Measurements from ENCODE around the gene BMI1.
"Not testable (repeated sequence)": the region's sequence is repeated elsewhere in the genome, so short reads cannot be mapped to it uniquely, and the experiment has no call there.

Gene BMI1

DNA sequence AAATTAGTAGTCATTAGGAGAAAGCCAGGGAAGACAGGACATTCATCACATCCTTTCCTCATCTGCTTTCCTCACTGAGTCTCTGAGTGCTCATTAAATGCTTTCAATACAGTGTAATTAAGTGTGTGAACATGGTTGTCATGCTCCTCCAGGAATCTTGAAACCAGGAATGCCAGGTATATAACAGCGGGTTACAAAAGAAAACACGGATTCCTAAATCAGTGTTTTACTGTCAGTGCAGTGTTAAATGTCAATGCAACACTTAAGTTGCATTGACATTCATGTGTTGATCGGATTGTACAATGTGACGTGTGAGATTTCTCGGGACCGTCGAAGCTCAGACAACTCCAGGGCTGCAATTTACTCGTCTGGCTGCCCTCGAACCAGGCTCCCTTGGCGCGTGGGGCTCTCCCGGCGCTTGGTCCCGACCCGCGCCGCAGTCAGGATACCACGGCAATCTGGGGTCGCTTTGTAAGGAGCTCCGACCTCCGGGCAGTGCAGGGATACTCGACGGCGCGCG lies 23.9 kb downstream of the BMI1 start:
- H3K27me3 ChIP-seq (ENCODE audit: control insufficient read depth in 2 of 2, insufficient read depth in 2 of 2, low read length in 2 of 2) = peaks cover 48 to 52% of the 10 kb centered on the region in 2 donors
- H3K9ac ChIP-seq (ENCODE audit: low read depth in 1 of 2, low read length in 2 of 2) = no peak overlapping the region

DNA sequence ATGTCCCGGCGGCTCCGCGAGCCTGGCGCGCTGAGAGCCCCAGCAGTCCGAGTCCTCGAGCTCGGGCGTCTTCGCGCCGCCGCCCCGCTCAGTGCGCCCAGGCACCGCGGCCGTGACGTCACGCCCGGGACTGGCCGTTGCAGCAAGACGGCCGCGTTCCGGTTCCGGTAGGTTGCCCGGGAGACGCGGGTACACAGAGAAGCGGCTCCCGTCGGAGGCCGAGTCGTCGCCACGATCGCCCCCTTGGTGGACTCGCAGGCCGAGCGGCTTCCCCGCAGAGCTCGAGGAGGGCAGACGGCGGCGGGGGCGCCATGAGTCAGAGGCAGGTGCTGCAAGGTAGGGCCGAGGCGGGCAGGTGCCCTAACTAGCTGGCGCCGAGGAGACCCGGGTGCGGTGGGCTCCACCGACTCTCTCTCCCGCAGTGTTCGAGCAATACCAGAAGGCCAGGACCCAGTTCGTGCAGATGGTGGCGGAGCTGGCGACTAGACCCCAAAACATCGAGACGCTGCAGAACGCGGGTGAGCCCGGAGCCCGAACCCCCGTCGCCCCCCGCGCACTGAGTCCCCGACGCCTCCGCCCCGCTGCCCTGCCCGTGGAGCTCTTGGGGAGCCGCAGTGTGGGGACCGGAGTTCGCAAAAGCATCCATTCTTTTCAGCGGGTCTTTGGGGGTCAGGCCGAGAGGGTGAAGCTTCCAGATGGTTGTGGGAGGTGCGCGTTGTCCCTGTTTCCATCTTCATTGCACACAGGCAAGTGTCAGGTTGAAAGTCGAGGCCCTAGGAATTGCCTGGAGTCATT lies 24.6 kb downstream of the BMI1 start, which contains the start of gene SPAG6:
Gene SPAG6 (plus strand): TSS at position 196 of the 795 bp plus-strand sequence. CDS start 116 bp downstream, at position 312.
- H3K4me1 ChIP-seq (ENCODE audit: control insufficient read depth in 2 of 2, insufficient read depth in 2 of 2, low read length in 2 of 2) = peaks cover 5 to 7% of the 10 kb centered on the region in 2 donors
- H3K36me3 ChIP-seq (ENCODE audit: control insufficient read depth in 2 of 2, insufficient read depth in 2 of 2, low read length in 2 of 2) = no peaks in the 10 kb centered on the region
- no peaks in the 10 kb centered on the region for H3K9me3 ChIP-seq (ENCODE audit: control insufficient read depth in 2 of 2, low read length in 2 of 2)
- peaks cover 48 to 52% of the 10 kb centered on the region in 2 donors for H3K27me3 ChIP-seq (ENCODE audit: control insufficient read depth in 2 of 2, insufficient read depth in 2 of 2, low read length in 2 of 2)
- no peak within 1 kb of the TSS for H3K27ac ChIP-seq (ENCODE audit: low read depth in 2 of 2, low read length in 2 of 2)
- H3K4me3 ChIP-seq (ENCODE audit: low read length in 2 of 2) = no peak within 1 kb of the TSS
- no peak within 1 kb of the TSS for H3K9ac ChIP-seq (ENCODE audit: low read depth in 1 of 2, low read length in 2 of 2)

More for the DNA sequence above, 23.9 kb downstream of the BMI1 start:
- Histone ChIP-seq H3K27ac (ENCODE audit: low read depth in 2 of 2, low read length in 2 of 2) (no peak overlapping the region), H3K9me3 (ENCODE audit: control insufficient read depth in 2 of 2, low read length in 2 of 2) (no peaks in the 10 kb centered on the region), H3K36me3 (ENCODE audit: control insufficient read depth in 2 of 2, insufficient read depth in 2 of 2, low read length in 2 of 2) (no peaks in the 10 kb centered on the region), H3K4me3 (ENCODE audit: low read length in 2 of 2) (no peak overlapping the region), H3K4me1 (ENCODE audit: control insufficient read depth in 2 of 2, insufficient read depth in 2 of 2, low read length in 2 of 2) (peaks cover 7 to 9% of the 10 kb centered on the region in 2 donors)

DNA sequence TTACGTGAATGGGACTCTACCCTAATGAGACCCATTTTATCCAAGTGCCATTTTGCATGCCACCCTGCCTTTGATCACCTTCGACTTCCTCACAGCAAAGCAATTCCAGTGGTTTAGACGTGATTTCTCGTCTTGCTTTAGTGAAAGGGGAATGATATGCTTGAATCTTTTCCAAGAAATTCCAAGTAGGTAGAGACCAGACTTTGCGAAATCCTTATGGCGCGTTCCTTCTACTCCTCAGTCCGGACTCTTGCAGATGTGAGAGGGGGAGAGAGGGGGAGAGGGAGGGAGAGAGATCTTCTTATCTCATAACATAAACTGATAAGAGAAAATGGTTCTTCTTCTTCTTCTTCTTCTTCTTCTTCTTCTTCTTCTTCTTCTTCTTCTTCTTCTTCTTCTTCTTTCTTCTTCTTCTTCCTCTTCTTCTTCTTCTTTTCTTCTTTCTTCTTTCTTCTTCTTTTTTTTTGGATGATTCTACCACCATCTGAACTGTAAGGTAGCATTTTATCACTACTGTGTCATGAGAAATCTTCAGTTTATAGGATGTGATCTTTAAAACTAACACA lies 25.3 kb downstream of the BMI1 start:
- peaks cover 48 to 52% of the 10 kb centered on the region in 2 donors for H3K27me3 ChIP-seq (ENCODE audit: control insufficient read depth in 2 of 2, insufficient read depth in 2 of 2, low read length in 2 of 2)
- H3K4me1 ChIP-seq (ENCODE audit: control insufficient read depth in 2 of 2, insufficient read depth in 2 of 2, low read length in 2 of 2) = peaks cover 2 to 4% of the 10 kb centered on the region in 2 donors
- no peak overlapping the region for H3K4me3 ChIP-seq (ENCODE audit: low read length in 2 of 2)

DNA sequence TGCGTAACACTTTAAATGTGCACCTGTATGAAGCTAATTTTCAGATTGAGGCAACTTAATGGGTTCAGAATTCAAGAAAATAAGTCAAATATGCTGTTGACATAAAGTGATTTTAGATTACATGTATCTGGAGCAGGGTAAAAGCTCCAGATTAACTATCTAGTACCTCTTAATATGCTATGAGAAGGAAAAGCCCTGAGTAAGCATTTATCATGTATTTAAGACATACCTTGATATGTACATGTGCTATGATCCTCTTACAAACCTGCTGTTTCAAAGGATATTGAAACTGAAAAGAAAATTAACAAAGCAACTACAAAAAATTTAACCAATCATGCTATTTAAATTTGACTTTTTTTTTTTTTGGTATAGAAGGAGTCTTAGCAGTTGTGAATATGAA lies 28.9 kb downstream of the BMI1 start:
- Histone ChIP-seq H3K4me3 (ENCODE audit: low read length in 2 of 2) (no peak overlapping the region), H3K27me3 (ENCODE audit: control insufficient read depth in 2 of 2, insufficient read depth in 2 of 2, low read length in 2 of 2) (peaks cover 16 to 19% of the 10 kb centered on the region in 2 donors), H3K36me3 (ENCODE audit: control insufficient read depth in 2 of 2, insufficient read depth in 2 of 2, low read length in 2 of 2) (no peaks in the 10 kb centered on the region), H3K27ac (ENCODE audit: low read depth in 2 of 2, low read length in 2 of 2) (no peak overlapping the region), H3K4me1 (ENCODE audit: control insufficient read depth in 2 of 2, insufficient read depth in 2 of 2, low read length in 2 of 2) (no peaks in the 10 kb centered on the region), H3K9ac (ENCODE audit: low read depth in 1 of 2, low read length in 2 of 2) (no peak overlapping the region), H3K9me3 (ENCODE audit: control insufficient read depth in 2 of 2, low read length in 2 of 2) (no peaks in the 10 kb centered on the region)

More for the DNA sequence above, 25.3 kb downstream of the BMI1 start:
- no peak overlapping the region for H3K27ac ChIP-seq (ENCODE audit: low read depth in 2 of 2, low read length in 2 of 2)
- H3K36me3 ChIP-seq (ENCODE audit: control insufficient read depth in 2 of 2, insufficient read depth in 2 of 2, low read length in 2 of 2) = no peaks in the 10 kb centered on the region
- H3K9ac ChIP-seq (ENCODE audit: low read depth in 1 of 2, low read length in 2 of 2) = no peak overlapping the region
- no peaks in the 10 kb centered on the region for H3K9me3 ChIP-seq (ENCODE audit: control insufficient read depth in 2 of 2, low read length in 2 of 2)

DNA sequence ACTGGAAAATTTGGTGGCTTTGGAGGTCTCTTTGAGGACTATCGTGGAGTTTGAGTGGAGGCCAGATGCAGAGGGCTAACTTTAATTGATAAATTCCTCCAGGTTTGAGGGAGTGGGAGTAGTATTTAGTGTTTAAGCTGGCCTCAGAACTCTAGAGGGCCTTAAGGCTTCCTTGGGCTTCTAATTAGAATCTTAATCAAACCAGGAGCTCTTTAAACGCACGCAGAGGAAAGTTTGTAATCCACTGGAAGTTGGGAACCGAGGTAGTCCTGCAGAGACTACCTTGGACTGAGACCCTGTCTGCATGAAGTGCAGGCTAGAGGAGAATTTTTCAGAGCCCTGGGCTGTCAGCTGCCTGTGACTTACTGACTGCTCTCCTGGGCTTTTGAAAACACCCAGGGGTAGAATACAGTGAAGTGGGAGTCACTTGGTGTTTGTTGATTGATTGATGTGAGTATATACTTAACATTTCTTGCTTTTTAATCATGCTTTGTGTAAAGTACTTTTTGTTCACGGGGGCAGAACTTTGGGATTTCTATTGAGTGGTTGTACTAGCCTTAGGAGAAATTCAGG lies 30.3 kb downstream of the BMI1 start:
- Histone ChIP-seq H3K9me3 (ENCODE audit: control insufficient read depth in 2 of 2, low read length in 2 of 2) (no peaks in the 10 kb centered on the region), H3K36me3 (ENCODE audit: control insufficient read depth in 2 of 2, insufficient read depth in 2 of 2, low read length in 2 of 2) (no peaks in the 10 kb centered on the region), H3K27ac (ENCODE audit: low read depth in 2 of 2, low read length in 2 of 2) (no peak overlapping the region), H3K27me3 (ENCODE audit: control insufficient read depth in 2 of 2, insufficient read depth in 2 of 2, low read length in 2 of 2) (peaks cover 1 to 6% of the 10 kb centered on the region in 2 donors), H3K4me3 (ENCODE audit: low read length in 2 of 2) (no peak overlapping the region), H3K9ac (ENCODE audit: low read depth in 1 of 2, low read length in 2 of 2) (no peak overlapping the region), H3K4me1 (ENCODE audit: control insufficient read depth in 2 of 2, insufficient read depth in 2 of 2, low read length in 2 of 2) (no peaks in the 10 kb centered on the region)

DNA sequence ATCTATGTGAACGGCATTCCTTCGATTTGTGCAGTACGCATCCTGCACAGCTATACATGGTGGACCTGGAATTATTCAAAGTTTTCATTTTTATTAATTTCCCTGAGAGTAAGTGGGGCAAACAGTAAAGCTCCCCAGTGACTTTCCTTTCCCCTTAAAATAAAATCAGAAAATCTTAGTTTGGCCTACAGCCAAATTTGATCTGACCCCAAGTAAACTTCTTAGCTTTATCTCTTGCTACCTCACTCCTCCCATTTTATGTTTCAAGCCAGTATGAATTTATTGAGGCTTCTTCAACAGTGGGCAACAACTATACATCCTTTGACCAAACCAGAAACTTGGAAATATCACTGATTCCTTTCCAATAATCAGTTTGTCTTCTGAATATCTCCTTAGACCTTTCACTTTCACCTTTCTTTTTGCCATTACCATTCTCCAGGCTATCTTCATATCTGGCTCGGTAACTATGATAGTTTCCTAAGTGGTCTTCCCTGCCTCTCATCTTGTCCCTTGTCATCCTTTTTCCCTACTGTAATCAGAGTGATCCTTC lies 35.5 kb downstream of the BMI1 start:
- Histone ChIP-seq H3K9ac (ENCODE audit: low read depth in 1 of 2, low read length in 2 of 2) (no peak overlapping the region), H3K4me3 (ENCODE audit: low read length in 2 of 2) (no peak overlapping the region), H3K27me3 (ENCODE audit: control insufficient read depth in 2 of 2, insufficient read depth in 2 of 2, low read length in 2 of 2) (no peaks in the 10 kb centered on the region), H3K36me3 (ENCODE audit: control insufficient read depth in 2 of 2, insufficient read depth in 2 of 2, low read length in 2 of 2) (no peaks in the 10 kb centered on the region), H3K27ac (ENCODE audit: low read depth in 2 of 2, low read length in 2 of 2) (no peak overlapping the region), H3K9me3 (ENCODE audit: control insufficient read depth in 2 of 2, low read length in 2 of 2) (no peaks in the 10 kb centered on the region), H3K4me1 (ENCODE audit: control insufficient read depth in 2 of 2, insufficient read depth in 2 of 2, low read length in 2 of 2) (no peaks in the 10 kb centered on the region)

DNA sequence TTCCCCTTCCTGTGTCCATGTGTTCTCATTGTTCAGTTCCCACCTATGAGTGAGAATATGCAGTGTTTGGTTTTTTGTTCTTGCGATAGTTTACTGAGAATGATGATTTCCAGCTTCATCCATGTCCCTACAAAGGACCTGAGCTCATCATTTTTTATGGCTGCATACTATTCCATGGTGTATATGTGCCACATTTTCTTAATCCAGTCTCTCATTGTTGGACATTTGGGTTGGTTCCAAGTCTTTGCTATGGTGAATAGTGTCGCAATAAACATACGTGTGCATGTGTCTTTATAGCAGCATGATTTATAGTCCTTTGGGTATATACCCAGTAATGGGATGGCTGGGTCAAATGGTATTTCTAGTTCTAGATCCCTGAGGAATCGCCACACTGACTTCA lies 36.9 kb downstream of the BMI1 start:
- H3K27me3 ChIP-seq (ENCODE audit: control insufficient read depth in 2 of 2, insufficient read depth in 2 of 2, low read length in 2 of 2); H3K4me3 ChIP-seq (ENCODE audit: low read length in 2 of 2); H3K9ac ChIP-seq (ENCODE audit: low read depth in 1 of 2, low read length in 2 of 2); H3K9me3 ChIP-seq (ENCODE audit: control insufficient read depth in 2 of 2, low read length in 2 of 2); H3K4me1 ChIP-seq (ENCODE audit: control insufficient read depth in 2 of 2, insufficient read depth in 2 of 2, low read length in 2 of 2); H3K27ac ChIP-seq (ENCODE audit: low read depth in 2 of 2, low read length in 2 of 2); H3K36me3 ChIP-seq (ENCODE audit: control insufficient read depth in 2 of 2, insufficient read depth in 2 of 2, low read length in 2 of 2): not testable (repeated sequence)

DNA sequence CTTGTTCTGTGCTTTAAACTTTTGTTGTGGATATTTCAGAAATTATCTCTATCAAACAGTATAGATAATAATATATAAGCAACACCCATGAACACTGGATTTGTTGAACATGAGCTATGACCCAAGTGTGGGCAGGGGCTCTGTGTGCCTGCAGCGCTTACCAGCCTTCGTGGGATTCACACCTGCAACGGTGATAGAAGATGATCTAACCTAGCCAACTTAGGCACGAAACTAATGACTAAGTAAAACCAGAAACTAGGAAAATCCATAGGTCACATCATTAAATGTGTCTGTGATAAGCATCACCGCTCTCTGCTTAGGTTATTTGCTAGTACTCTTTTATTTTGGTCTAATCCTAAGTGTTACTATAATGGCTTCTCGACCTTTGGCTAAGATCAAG lies 42.4 kb downstream of the BMI1 start:
- no peaks in the 10 kb centered on the region for H3K36me3 ChIP-seq (ENCODE audit: control insufficient read depth in 2 of 2, insufficient read depth in 2 of 2, low read length in 2 of 2)

DNA sequence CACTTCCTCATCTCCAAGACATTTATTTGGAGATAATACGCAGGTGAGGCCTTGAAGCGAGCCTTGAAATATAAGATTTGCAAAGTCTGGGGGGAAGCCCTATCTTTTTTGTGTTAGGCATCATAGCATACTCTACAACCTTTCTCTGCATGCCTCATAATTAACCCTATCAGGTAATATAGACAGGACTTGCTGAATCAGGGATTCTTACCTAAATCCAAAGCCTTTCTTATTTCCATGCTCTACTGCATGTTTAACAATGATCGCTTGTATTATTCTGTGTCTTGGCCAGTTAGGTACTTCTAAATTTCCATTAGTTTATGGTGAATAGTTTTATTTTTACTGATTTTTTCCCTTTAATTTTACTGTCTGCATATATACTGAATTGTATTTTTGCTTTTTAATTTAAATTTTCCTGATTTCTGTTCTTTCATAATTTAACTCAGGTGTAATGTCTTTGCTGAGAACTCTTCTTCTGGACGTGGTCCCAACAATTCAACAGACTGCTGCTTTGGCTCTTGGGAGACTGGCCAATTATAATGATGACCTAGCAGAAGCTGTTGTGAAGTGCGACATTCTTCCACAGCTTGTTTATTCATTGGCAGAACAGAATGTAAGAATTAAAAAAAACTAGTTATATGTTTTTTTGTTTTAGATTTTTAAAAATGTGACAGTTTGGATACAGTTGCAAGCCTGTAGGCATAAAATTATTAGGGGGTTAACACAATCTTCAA lies 43.7 kb downstream of the BMI1 start:
- Histone ChIP-seq H3K4me1 (ENCODE audit: control insufficient read depth in 2 of 2, insufficient read depth in 2 of 2, low read length in 2 of 2) (no peaks in the 10 kb centered on the region), H3K36me3 (ENCODE audit: control insufficient read depth in 2 of 2, insufficient read depth in 2 of 2, low read length in 2 of 2) (no peaks in the 10 kb centered on the region), H3K9ac (ENCODE audit: low read depth in 1 of 2, low read length in 2 of 2) (no peak overlapping the region), H3K27me3 (ENCODE audit: control insufficient read depth in 2 of 2, insufficient read depth in 2 of 2, low read length in 2 of 2) (peaks cover 0 to 2% of the 10 kb centered on the region in 2 donors), H3K27ac (ENCODE audit: low read depth in 2 of 2, low read length in 2 of 2) (no peak overlapping the region), H3K9me3 (ENCODE audit: control insufficient read depth in 2 of 2, low read length in 2 of 2) (no peaks in the 10 kb centered on the region), H3K4me3 (ENCODE audit: low read length in 2 of 2) (no peak overlapping the region)

More for the DNA sequence above, 42.4 kb downstream of the BMI1 start:
- Histone ChIP-seq H3K9me3 (ENCODE audit: control insufficient read depth in 2 of 2, low read length in 2 of 2) (no peaks in the 10 kb centered on the region), H3K27me3 (ENCODE audit: control insufficient read depth in 2 of 2, insufficient read depth in 2 of 2, low read length in 2 of 2) (peaks cover 0 to 2% of the 10 kb centered on the region in 2 donors), H3K4me1 (ENCODE audit: control insufficient read depth in 2 of 2, insufficient read depth in 2 of 2, low read length in 2 of 2) (no peaks in the 10 kb centered on the region), H3K9ac (ENCODE audit: low read depth in 1 of 2, low read length in 2 of 2) (no peak overlapping the region), H3K4me3 (ENCODE audit: low read length in 2 of 2) (no peak overlapping the region), H3K27ac (ENCODE audit: low read depth in 2 of 2, low read length in 2 of 2) (no peak overlapping the region)

All from mucosa of rectum (tissue), 2 donors.